Hematopoietic multipotent progenitor cell treated with erythropoietin and hydrocortisone succinate and interleukin-3 and kit ligand, for 4 days (in vitro differentiated cells): ENCODE data around the gene MB21D2.

Source experiments
- DNase-seq: peaks from one replicate; pipeline ENCODE4 v3.0.0-alpha.2; 2015

Gene MB21D2

DNA sequence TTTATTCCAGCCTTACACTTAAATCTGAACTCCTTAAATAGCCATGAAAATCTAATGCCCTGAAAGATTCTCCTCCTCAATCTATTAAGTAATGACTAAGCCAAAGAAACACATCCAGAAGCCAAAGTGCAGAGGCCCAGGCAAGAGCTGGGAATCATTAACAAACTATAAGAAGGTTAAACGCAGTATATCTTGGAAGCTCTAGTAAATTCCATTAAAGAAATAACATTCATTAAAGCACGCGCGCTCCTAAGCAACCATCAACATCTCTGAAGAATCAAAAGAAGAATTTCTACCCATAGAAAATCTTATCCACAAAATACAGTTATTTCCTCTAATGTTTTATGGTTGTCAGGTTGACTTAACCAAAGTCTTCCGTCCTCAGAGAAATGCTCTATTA, 29.5 kb downstream of the MB21D2 start:
- DNase-seq = no peak

DNA sequence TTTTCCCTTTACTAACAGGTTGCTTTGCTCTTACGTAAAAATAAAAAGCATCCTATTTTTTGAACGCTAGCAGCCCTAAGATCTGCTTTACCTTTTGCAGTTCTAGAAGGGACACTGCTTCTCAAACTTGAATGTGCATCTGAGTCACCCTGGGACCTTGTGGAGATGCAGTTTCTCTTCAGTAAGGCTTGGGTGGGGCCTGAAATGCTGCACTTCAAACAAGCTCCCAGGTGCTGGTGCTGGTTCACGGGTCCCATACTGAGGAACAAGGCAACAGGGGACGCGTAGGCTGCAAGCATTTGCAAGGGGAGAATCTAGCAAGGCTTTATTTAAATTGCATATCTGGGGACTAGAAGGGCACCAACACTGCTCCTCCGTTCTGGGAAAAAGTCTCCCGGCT, 30.0 kb downstream of the MB21D2 start:
- no peak for DNase-seq

GRCh38 chr3:192887047-192887446, 30.6 kb downstream of the MB21D2 start:
- DNase-seq = no peak

DNA sequence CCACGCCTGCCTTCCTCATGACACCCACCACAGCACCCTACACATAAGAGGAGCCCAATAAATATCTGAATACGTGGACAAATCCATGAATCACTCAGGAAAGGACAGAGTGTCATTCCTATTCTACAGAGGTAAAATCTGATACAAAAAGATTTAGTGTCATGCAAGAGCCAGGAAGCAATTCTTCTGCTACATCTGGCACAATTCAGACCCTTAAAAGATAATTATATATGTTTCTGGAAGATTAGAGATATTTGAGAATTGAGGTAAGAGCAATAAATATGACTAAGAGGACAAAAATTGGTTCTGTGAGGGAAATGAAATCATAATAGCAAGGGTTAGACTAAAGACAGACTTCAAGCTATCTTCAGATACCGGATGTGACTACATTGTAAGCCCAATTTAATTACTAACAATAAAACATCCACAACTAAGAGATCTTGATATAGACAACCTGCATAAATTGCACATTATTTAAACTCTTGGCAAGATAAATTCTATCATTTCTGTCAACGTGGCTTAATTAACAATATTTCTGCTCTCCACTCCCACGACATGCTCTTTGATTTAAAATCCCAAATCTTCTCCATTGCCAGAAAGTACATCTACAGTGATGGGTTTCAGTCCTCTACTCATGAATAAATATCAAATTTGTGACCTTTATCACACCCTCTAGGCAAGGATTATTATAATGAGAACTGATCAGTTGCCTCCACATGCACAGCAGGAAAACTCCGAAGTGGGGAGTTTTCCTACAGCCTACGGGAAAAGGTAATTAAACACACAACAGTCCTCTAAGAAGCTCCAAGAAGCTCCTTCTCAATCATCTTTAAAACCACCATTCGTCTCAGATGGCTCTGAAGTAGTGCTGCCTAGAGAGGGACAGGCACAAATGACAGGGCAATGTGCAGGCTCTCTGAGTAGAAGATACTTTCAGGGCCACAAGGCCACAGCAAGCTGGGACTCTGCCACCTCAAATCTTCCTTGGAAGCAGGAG, 32.6 kb downstream of the MB21D2 start:
- DNase-seq = no peak

- no peak for DNase-seq
Measured at GRCh38 chr3:192883512-192883911, 34.1 kb downstream of the MB21D2 start.

DNA sequence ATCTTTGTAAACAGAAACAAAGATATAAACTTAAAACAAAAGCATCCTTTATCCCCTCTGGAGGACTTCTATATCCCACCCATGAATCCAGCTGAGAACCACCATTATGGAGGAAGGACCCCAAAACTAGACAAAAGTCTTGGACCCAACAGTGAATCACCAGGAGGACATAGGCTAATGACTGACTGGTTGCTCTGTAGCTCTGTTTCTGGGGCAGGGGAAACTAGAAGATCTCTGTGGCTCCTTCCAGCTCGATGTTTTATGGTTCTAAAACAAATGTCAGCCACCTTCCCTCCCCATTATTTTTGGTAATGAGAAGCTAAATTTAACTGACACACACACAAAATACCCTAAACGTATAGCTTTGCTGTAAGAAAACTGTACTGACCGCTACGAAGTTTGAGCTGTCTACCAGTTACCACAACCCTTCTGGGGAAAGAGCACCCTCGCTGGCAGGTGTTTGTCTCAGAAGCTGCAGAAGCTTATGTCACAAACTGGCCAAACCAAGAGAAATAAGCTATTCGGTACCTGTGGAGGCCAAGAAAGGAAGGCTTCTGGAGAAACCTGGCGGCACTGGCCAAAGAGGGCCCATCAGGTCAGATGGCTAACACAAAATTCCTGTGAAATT, 36.4 kb downstream of the MB21D2 start:
- no peak for DNase-seq

- no peak for DNase-seq
Measured at GRCh38 chr3:192880313-192880712, 37.3 kb downstream of the MB21D2 start.

DNA sequence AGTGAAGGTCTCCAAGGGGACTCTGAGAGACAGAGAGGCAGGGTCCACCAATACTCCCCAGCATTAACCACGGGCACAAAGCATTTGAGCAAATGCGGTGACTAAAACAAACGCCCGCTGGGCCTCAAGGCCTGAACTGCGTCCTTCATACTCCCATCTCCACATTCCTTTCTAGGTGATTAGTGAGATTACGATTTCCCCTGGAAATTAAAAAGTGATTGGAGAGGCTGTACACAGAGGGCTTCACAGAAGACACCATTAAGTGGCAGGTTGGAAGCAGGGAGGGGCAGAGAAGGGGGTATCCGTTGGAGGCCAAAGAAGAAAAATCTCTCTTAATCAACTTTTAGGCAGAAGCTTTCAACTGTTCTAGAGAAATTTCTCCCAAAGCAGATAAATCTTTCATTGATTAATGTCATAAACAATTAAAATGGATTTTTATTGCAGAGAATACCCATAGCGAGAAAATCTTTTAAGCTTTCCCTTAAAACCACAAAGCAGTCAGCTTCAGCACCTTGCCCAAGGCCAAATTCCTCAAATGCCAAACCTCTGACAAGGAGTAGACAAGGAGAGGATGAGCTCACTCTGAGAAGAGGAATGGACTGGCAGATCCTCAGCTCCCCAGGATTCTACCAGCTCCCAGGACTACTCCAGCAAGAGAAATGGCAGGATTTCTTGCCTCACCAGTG, 38.2 kb downstream of the MB21D2 start:
- no peak for DNase-seq

GRCh38 chr3:192875971-192876565, 41.6 kb downstream of the MB21D2 start:
- no peak for DNase-seq

GRCh38 chr3:192870822-192871221, 46.8 kb downstream of the MB21D2 start:
- no peak for DNase-seq

GRCh38 chr3:192869131-192870031, 48.3 kb downstream of the MB21D2 start:
- DNase-seq = no peak

- DNase-seq = no peak
Measured at GRCh38 chr3:192867645-192868044, 50.0 kb downstream of the MB21D2 start.

DNA sequence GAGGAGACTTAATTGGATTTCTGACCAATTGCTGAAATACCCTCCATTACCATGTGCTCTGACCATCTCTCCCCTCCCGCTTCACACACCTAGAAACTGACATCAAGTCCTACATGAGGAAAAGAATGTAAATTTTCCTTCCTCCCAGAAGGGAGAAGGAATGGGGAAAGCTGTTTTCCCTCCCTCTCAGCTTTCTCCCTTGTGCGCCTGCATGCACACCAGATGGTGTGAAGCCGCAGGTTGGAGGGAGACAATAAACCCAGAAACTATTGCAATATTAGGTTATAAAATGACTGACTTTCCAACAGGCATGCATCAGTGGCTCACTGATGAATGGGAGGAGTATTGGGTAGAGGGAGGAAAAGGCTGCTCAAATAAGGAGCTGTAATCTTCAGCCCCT, 50.9 kb downstream of the MB21D2 start:
- DNase-seq = no peak

DNA sequence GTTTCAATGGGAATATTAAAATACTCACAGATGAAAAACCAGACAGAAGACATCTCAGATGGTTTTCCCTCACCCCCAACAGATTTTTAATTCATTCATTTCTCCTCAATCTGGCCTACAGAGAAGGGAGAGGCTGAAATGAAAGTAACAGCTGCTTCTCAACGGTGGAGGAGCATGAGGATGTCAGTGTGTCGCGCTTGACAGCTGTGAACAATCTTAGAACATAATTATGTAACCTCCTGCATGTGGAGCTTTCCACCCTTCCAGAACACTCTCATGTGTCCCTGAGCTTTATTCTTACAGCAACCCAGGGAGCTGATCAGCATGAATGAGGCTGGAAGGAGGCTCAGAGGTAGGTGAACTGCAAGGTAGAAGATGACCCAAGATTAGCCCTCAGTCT, 52.7 kb downstream of the MB21D2 start:
- DNase-seq = no peak

- DNase-seq = no peak
Measured at GRCh38 chr3:192863091-192863420, 54.6 kb downstream of the MB21D2 start.

DNA sequence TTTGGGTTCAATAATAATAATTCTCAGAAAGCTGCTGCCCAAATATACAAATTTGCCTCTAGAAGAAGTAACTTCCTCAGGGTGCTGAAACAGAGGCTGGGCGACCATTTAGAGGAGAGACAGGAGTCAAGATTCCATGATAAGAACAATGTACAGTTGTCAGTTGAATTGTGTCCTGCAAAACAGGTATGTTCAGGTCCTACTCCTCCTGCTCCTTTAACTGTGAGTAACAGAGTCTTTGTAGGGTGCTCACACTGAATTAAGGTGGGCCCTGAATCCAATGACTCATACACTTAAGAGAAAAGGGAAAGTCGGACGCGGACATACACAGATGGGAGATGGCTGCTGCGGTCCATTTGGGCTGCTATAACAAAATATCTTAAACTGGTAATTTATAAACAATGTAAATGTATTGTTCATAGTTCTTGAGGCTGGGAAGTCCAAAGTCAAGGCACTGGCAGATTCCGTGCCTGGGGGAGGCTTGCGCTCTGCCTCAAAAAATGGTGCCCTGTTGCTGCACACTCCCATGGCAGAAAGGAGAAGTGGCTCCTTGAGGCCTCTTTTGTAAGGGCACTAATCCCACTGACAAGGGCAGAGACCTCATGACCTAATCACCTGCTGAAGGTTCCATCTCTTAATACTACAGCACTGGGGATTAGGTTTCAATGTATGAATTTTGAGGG, 55.1 kb downstream of the MB21D2 start:
- DNase-seq = no peak

GRCh38 chr3:192861972-192862371, 55.7 kb downstream of the MB21D2 start:
- no peak for DNase-seq

DNA sequence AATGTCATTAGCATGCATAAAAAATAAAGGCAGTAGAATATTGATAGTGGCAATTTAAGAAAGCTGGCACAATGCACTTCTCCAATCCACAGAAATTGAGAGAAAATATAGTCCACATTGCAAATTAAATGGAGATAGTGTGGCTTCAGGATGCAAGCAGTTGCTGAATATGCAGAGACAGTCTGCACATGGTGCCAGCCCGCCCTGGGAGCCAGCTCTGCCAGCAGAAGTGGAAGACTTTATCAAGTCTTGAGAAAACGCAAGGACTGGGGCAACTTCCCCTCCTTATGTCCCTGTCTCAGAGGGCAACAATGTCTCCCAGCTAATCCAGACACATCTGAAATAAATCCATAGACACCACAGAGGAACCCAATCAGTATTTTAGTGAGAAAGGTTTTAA, 57.2 kb downstream of the MB21D2 start:
- peak; percentile 8 for DNase-seq

GRCh38 chr3:192858849-192859585, 58.6 kb downstream of the MB21D2 start:
- DNase-seq = no peak

GRCh38 chr3:192857260-192857661, 60.4 kb downstream of the MB21D2 start:
- no peak for DNase-seq

GRCh38 chr3:192855434-192855833, 62.2 kb downstream of the MB21D2 start:
- no peak for DNase-seq
